Measurements from ENCODE around the gene LRRC15.

The LRRC15 gene

GRCh38 chr3:194364314-194364651 is 5.3 kb downstream of the LRRC15 start:
- no peak for DNase-seq (ENCODE audit: low read depth, low spot score)

GRCh38 chr3:194360568-194360967 is 9.0 kb downstream of the LRRC15 start:
- no peak for DNase-seq (ENCODE audit: low read depth, low spot score)

GRCh38 chr3:194357681-194358080 is 11.9 kb downstream of the LRRC15 start:
- DNase-seq (ENCODE audit: low read depth, low spot score) = no peak

GRCh38 chr3:194355379-194355778 is 14.2 kb downstream of the LRRC15 start:
- no peak for DNase-seq (ENCODE audit: low read depth, low spot score)

- DNase-seq (ENCODE audit: low read depth, low spot score) = no peak
Observed at GRCh38 chr3:194354315-194354714, 15.2 kb downstream of the LRRC15 start.

GRCh38 chr3:194352667-194353246 is 16.8 kb downstream of the LRRC15 start:
- no peak for DNase-seq (ENCODE audit: low read depth, low spot score)

GRCh38 chr3:194351952-194352536 is 17.5 kb downstream of the LRRC15 start:
- no peak for DNase-seq (ENCODE audit: low read depth, low spot score)

- no peak for DNase-seq (ENCODE audit: low read depth, low spot score)
Observed at GRCh38 chr3:194351080-194351672, 18.4 kb downstream of the LRRC15 start, which contains the start of gene CPN2. CPN2 (minus strand) TSS chr3:194351328; CDS start chr3:194342702, 8,626 bp downstream.

GRCh38 chr3:194350726-194351071 is 18.8 kb downstream of the LRRC15 start:
- no peak for DNase-seq (ENCODE audit: low read depth, low spot score)

- no peak for DNase-seq (ENCODE audit: low read depth, low spot score)
Observed at GRCh38 chr3:194348354-194348753, 21.2 kb downstream of the LRRC15 start.

GRCh38 chr3:194346621-194347020 is 22.9 kb downstream of the LRRC15 start:
- DNase-seq (ENCODE audit: low read depth, low spot score) = no peak

- DNase-seq (ENCODE audit: low read depth, low spot score) = no peak
Observed at GRCh38 chr3:194346035-194346434, 23.5 kb downstream of the LRRC15 start.

GRCh38 chr3:194344012-194344411 is 25.5 kb downstream of the LRRC15 start:
- DNase-seq (ENCODE audit: low read depth, low spot score) = peak; percentile 37

- DNase-seq (ENCODE audit: low read depth, low spot score) = no peak
Observed at GRCh38 chr3:194343561-194343893, 26.0 kb downstream of the LRRC15 start.

- no peak for DNase-seq (ENCODE audit: low read depth, low spot score)
Observed at GRCh38 chr3:194342861-194343560, 26.5 kb downstream of the LRRC15 start.

- DNase-seq (ENCODE audit: low read depth, low spot score) = no peak
Observed at GRCh38 chr3:194340757-194341400, 28.7 kb downstream of the LRRC15 start.

GRCh38 chr3:194339840-194340239 is 29.7 kb downstream of the LRRC15 start:
- no peak for DNase-seq (ENCODE audit: low read depth, low spot score)

GRCh38 chr3:194339356-194339755 is 30.2 kb downstream of the LRRC15 start:
- DNase-seq (ENCODE audit: low read depth, low spot score) = no peak

- no peak for DNase-seq (ENCODE audit: low read depth, low spot score)
Observed at GRCh38 chr3:194337965-194338753, 31.4 kb downstream of the LRRC15 start.

- DNase-seq (ENCODE audit: low read depth, low spot score) = no peak
Observed at GRCh38 chr3:194336601-194337355, 32.8 kb downstream of the LRRC15 start.

- no peak for DNase-seq (ENCODE audit: low read depth, low spot score)
Observed at GRCh38 chr3:194333981-194334320, 35.6 kb downstream of the LRRC15 start.

Measured in activated CD4-positive, CD25-positive, alpha-beta regulatory T cell treated with anti-CD3 and anti-CD28 coated beads, Interleukin-2, amount 50 U/mL, for 16 hours (primary cell).